OCI-LY3 (cell line): ENCODE data around the gene ARHGAP30.

Experiments used
- EZH2phosphoT487 ChIP-seq: fragments of 200-600 bp; shearing (Covaris generic); IDR thresholded peaks from 2 replicates; pipeline ENCODE4 v1.6.1; 2018; ENCODE audit warnings: antibody characterized with exemption, mixed run types, low read depth
- TF ChIP-seq, protein P1 (sequence below): fragments of 200-600, 300-600 bp; sonication (generic); IDR thresholded peaks from 2 replicates; pipeline ENCODE4 v1.5.1; 2014; ENCODE audit warnings: antibody characterized with exemption, low read length, low read depth

DNA sequence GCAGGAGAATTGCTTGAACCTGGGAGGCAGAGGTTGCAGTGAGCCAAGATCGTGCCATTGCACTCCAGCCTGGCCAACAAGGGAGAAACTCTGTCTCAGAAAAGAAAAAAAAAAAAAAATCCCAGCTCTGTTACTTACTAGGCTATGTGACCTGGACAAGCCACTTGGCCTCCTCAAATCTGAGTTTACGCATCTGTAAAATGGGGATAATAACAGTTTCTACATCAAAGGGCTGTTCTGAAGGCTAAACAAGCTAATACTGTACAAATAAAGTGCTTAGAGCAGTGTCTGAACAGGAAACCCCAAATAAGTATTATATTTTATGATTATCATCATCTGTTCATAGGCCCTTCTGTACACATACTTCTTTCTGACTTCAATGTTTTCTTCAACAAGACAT is 62.3 kb downstream of the ARHGAP30 start:
- TF ChIP-seq, protein P1, sequence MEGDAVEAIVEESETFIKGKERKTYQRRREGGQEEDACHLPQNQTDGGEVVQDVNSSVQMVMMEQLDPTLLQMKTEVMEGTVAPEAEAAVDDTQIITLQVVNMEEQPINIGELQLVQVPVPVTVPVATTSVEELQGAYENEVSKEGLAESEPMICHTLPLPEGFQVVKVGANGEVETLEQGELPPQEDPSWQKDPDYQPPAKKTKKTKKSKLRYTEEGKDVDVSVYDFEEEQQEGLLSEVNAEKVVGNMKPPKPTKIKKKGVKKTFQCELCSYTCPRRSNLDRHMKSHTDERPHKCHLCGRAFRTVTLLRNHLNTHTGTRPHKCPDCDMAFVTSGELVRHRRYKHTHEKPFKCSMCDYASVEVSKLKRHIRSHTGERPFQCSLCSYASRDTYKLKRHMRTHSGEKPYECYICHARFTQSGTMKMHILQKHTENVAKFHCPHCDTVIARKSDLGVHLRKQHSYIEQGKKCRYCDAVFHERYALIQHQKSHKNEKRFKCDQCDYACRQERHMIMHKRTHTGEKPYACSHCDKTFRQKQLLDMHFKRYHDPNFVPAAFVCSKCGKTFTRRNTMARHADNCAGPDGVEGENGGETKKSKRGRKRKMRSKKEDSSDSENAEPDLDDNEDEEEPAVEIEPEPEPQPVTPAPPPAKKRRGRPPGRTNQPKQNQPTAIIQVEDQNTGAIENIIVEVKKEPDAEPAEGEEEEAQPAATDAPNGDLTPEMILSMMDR = no peak
- TF ChIP-seq EZH2phosphoT487 = no peak
